Upper lobe of left lung (tissue), 6 donors: ENCODE results near the gene TMEM190. TPM values are rescaled to one million over a fixed set of nuclear protein-coding genes. Genes with fewer than 3 reads are reported as not detected.

Source experiments
- ATAC-seq, 2 donors: fragments of 200-7000 bp; cut with Tn5 transposase; one replicate each; pipeline ENCODE4 v1.9.1; 2022; ENCODE audit warnings: mild to moderate bottlenecking in 2 of 2, moderate library complexity in 2 of 2; ENCODE audit not compliant: low FRiP score in 2 of 2
- DNase-seq, 2 donors: peaks; one replicate each; pipeline ENCODE4 v3.0.0-alpha.2; 2019 to 2020
- H3K27ac ChIP-seq, 4 donors: fragments of 200-600 bp; sonication (generic); one replicate each; pipeline ENCODE4 v1.5.1; 2016 to 2019
- H3K27me3 ChIP-seq, 4 donors: fragments of 200-600 bp; sonication (generic); one replicate each; pipeline ENCODE4 v1.5.1; 2017 to 2019
- H3K36me3 ChIP-seq, 4 donors: fragments of 200-600 bp; sonication (generic); one replicate each; pipeline ENCODE4 v1.5.1; 2016 to 2019
- H3K4me1 ChIP-seq, 4 donors: fragments of 200-600 bp; sonication (generic); one replicate each; pipeline ENCODE4 v1.5.1; 2018 to 2019
- H3K4me3 ChIP-seq, 4 donors: fragments of 200-600 bp; sonication (generic); one replicate each; pipeline ENCODE4 v1.5.1; 2017 to 2019; ENCODE audit warnings: mild to moderate bottlenecking in 2 of 4, moderate library complexity in 1 of 4
- H3K9me3 ChIP-seq, 4 donors: fragments of 200-600 bp; sonication (generic); one replicate each; pipeline ENCODE4 v1.5.1; 2018 to 2019
- EP300 ChIP-seq, 4 donors: sonication (generic); formaldehyde crosslinking; IDR thresholded peaks; one replicate each; pipeline ENCODE4 v1.5.1; 2017; ENCODE audit warnings: antibody characterized with exemption in 4 of 4, control low read depth in 2 of 4
- POLR2A ChIP-seq, 4 donors: fragments of 450-650 bp; IDR thresholded peaks; one replicate each; pipeline ENCODE4 v1.5.1; 2016 to 2017; ENCODE audit warnings: antibody characterized with exemption in 4 of 4, mild to moderate bottlenecking in 2 of 4
- POLR2AphosphoS5 ChIP-seq, 2 donors: sonication (generic); formaldehyde crosslinking; IDR thresholded peaks; one replicate each; pipeline ENCODE4 v1.5.1; 2017; ENCODE audit warnings: antibody characterized with exemption in 2 of 2
- WGBS, 2 donors: methylation state at CpG; one replicate each; pipeline ENCODE4 v1.1.5; 2017 to 2018; 5-methylcytosine and 5-hydroxymethylcytosine counted together
- total RNA-seq, 6 donors: library from RNA; depleted of rRNA in 4 of 6; stranded (reverse); fragments of >200 nt in 4 of 6; gene quantifications; one replicate each; pipeline versions ENCODE4 v1.1.0 to v1.2.1, GENCODE V29; 2016 to 2021
- TF ChIP-seq, protein P1 (sequence below), 6 experiments: fragments of 450-650 bp in 4 of 6; fragments of 200-600 bp in 2 of 6; sonication (generic) in 2 of 6; IDR thresholded peaks; one replicate each; pipeline ENCODE4 v1.5.1; 2016 to 2019; ENCODE audit warnings: antibody characterized with exemption in 6 of 6
- donor health status: DM: no; HTN: no; CAD: no; lungs with moderate emphysema.
- donor health status: DM: no; HTN: yes; CAD: no; lungs with severe emphysema.

The TMEM190 gene
- total RNA-seq, 6 donors from 2014 or later = 0.92 to 48.6 (median 20.9) TPM

DNA sequence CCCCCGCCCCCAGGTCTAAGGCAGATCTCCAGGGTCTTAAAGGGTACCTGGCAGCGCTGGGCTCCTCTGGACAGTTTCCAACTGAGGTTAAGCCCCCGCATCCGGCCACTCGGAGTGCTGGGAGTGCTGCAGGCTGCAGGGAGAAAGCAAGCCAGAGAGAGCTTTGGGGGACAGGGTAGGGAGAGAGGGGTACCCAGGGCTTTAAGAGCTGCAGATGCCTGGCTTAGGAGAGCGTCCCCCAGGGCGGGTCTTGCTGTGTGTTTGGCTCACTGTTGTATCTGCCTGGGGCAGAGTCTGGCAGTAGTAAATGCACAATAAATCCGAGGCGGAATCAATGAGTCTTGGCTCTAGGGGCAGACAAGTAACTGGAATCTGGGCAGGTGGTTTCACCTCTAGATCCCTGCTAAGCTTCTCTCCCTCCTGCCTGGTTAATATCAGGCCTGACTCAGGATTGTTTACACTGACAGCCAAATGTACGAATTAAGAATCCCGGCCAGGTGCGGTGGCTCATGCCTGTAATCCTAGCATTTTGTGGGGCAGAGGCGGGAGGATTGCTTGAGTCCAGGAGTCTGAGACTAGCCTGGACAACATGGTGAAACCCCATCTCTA is 21.3 kb upstream of the TMEM190 start:
- H3K27ac ChIP-seq = no peak overlapping the region
- H3K9me3 ChIP-seq = no peaks in the 10 kb centered on the region
- no peak for ATAC-seq
- TF ChIP-seq POLR2AphosphoS5 (IDR thresholded peaks at IDR 0.05) (no peak), EP300 (IDR thresholded peaks at IDR 0.05) (no peak), POLR2A (IDR thresholded peaks at IDR 0.05) (no peak)
- TF ChIP-seq, protein P1, sequence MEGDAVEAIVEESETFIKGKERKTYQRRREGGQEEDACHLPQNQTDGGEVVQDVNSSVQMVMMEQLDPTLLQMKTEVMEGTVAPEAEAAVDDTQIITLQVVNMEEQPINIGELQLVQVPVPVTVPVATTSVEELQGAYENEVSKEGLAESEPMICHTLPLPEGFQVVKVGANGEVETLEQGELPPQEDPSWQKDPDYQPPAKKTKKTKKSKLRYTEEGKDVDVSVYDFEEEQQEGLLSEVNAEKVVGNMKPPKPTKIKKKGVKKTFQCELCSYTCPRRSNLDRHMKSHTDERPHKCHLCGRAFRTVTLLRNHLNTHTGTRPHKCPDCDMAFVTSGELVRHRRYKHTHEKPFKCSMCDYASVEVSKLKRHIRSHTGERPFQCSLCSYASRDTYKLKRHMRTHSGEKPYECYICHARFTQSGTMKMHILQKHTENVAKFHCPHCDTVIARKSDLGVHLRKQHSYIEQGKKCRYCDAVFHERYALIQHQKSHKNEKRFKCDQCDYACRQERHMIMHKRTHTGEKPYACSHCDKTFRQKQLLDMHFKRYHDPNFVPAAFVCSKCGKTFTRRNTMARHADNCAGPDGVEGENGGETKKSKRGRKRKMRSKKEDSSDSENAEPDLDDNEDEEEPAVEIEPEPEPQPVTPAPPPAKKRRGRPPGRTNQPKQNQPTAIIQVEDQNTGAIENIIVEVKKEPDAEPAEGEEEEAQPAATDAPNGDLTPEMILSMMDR (IDR thresholded peaks at IDR 0.05) = no peak
- no peak for DNase-seq
- H3K36me3 ChIP-seq = no peaks in the 10 kb centered on the region
- WGBS, 2 donors = 44 to 46% methylated on average over 11 to 12 of the region's 13 CpGs
- H3K4me3 ChIP-seq = no peak overlapping the region
- H3K27me3 ChIP-seq = peaks cover 2 to 36% (median 23%) of the 10 kb centered on the region in 4 donors
- peaks cover 15 to 22% (median 19%) of the 10 kb centered on the region in 4 donors for H3K4me1 ChIP-seq

DNA sequence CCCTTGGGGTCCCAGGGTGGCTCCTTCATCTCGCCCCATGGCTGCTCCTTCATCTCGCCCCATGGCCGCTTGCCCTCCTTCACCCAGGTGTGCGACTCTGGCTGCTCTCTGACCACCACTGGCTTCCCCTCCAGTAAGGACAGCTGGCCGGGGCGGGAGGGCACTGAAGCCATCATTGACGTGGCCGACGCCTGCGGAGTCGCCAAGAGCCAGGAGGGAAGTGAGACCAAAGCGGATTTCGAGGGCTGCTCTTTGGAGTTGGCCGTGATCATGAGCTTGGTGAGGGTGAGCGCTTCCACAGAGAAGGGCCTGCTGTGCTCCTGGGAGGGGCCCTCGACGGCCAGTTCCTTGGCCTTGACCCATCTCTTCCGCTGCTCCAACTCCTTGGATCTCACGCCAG is 18.1 kb upstream of the TMEM190 start:
- DNase-seq = peak in 1 of 2 donors; percentile 65
- 84 to 93% methylated on average over 13 to 16 of the region's 19 CpGs for WGBS, 2 donors
- TF ChIP-seq POLR2A (IDR thresholded peaks at IDR 0.05) = no peak
- no peak for TF ChIP-seq POLR2AphosphoS5 (IDR thresholded peaks at IDR 0.05)
- TF ChIP-seq, protein P1 (IDR thresholded peaks at IDR 0.05) = no peak
- TF ChIP-seq EP300 (IDR thresholded peaks at IDR 0.05) = no peak
- Histone ChIP-seq H3K27ac (no peak overlapping the region), H3K4me3 (no peak overlapping the region), H3K36me3 (no peaks in the 10 kb centered on the region), H3K27me3 (peaks cover 2 to 18% (median 13%) of the 10 kb centered on the region in 4 donors), H3K4me1 (peaks cover 11 to 15% (median 14%) of the 10 kb centered on the region in 4 donors), H3K9me3 (no peaks in the 10 kb centered on the region)
- ATAC-seq = no peak

DNA sequence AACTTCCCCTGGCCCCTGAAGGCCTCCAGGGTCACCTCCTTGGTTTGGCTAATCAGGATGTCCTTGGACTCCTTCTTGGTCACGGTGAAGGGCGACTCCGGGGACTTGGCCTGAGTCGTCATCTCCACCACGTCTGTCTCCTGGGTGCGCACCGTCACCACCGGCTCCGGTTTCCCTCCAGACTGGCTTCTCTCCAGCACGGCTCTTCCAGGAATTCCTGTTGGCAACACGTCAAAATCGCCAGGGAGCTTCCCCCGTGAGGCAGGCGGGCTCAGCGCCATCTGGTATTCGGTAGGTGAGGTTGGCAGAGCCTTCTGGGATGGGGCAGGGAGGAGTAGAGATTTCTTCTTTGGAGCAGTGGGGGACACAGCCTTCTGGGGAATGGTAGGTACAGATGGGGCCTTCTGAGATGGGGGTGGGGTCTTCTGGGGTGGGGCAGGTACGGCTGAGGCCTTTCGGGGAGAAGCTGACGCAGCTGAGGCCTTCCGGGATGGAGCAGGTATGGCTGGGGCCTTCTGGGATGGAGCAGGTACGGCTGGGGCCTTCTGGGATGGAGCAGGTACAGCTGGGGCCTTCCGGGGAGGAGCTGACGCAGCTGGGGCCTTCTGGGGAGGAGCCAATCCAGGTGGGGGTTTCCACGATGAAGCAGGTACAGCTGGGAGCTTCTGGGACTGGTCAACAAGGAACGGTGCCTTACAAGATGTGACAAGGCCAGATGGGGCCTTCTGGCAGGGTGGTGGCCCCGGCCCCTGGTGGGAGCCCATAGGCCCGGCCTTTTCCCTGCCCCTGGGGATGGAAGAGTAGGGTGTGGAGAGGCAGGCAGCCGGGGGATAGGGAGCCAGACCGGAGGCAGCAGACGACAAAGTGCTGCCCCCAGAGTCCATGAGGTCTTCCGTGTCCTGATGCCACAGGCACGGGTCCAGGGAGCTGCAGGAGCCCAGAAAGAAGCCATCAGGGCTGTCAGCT is 17.4 kb upstream of the TMEM190 start:
- Histone ChIP-seq H3K36me3 (no peaks in the 10 kb centered on the region), H3K9me3 (no peaks in the 10 kb centered on the region), H3K4me1 (peaks cover 6 to 8% (median 7%) of the 10 kb centered on the region in 4 donors), H3K27ac (no peak overlapping the region), H3K4me3 (no peak overlapping the region), H3K27me3 (peaks cover 2 to 11% (median 8%) of the 10 kb centered on the region in 4 donors)
- TF ChIP-seq, protein P1 (IDR thresholded peaks at IDR 0.05) = no peak
- TF ChIP-seq POLR2AphosphoS5 (IDR thresholded peaks at IDR 0.05) (no peak), EP300 (IDR thresholded peaks at IDR 0.05) (no peak), POLR2A (IDR thresholded peaks at IDR 0.05) (no peak)
- ATAC-seq = no peak
- DNase-seq = peak in 1 of 2 donors; percentile 59
- WGBS, 2 donors = 71 to 73% methylated on average over 14 to 31 of the region's 32 CpGs

DNA sequence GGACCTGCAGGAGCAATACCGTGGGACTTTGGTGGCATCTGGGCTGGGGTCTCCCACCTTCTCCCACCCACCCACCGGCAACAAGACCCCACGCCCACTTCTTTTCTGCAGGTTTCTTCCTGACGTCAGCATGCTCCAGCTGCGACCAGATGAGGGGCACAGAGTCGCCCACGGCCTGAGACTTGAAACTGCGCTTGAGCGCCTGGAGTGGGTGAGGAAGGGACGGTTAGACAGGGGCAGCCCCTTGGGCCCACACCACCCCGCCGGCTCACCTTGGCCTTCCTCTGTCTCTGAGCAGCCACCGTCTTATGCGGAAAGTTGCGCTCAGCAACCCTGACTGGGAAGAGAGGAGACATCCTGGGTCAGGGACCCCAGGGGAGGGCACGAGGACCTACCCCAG is 15.7 kb upstream of the TMEM190 start:
- Histone ChIP-seq H3K36me3 (no peaks in the 10 kb centered on the region), H3K4me1 (no peaks in the 10 kb centered on the region), H3K27me3 (peaks cover 0 to under 1% (median 0%) of the 10 kb centered on the region in 4 donors), H3K4me3 (no peak overlapping the region), H3K27ac (no peak overlapping the region), H3K9me3 (no peaks in the 10 kb centered on the region)
- peak in 1 of 2 donors; percentile 48 for DNase-seq
- no peak for ATAC-seq
- TF ChIP-seq, protein P1 (IDR thresholded peaks at IDR 0.05) = no peak
- TF ChIP-seq POLR2A (IDR thresholded peaks at IDR 0.05) (no peak), POLR2AphosphoS5 (IDR thresholded peaks at IDR 0.05) (no peak), EP300 (IDR thresholded peaks at IDR 0.05) (no peak)
- 75 to 95% methylated on average over 6 to 15 of the region's 16 CpGs for WGBS, 2 donors
